BJ (cell line): Measurements from ENCODE around the gene C1QTNF12. TPM values are rescaled to one million over a fixed set of nuclear protein-coding genes. Genes with fewer than 3 reads are reported as not detected.

Experiments used
- CTCF ChIA-PET: fragments of 350-600 bp; formaldehyde crosslinking; extraction: SDS; loops from one replicate; lab custom pipeline; 2021; ENCODE audit warnings: antibody characterized with exemption, inconsistent platforms; lab: Yijun Ruan, JAX
- POLR2A ChIA-PET: fragments of 300-600 bp; sonication (Branson Sonifier 250); formaldehyde crosslinking; extraction: SDS; loops from one replicate; lab custom pipeline; 2021; ENCODE audit warnings: antibody characterized with exemption; lab: Charles Lee
- DNase-seq: peaks from one replicate; pipeline ENCODE4 v3.0.0-alpha.2; 2011; ENCODE audit warnings: low read depth
- H3K27me3 ChIP-seq: 2 replicates; pipeline ENCODE4 v1.6.0; 2011; ENCODE audit warnings: low read length; ENCODE audit not compliant: control insufficient read depth, insufficient read depth
- H3K36me3 ChIP-seq: 2 replicates; pipeline ENCODE4 v1.5.1; 2011; ENCODE audit warnings: low read length; ENCODE audit not compliant: control insufficient read depth, insufficient read depth
- H3K4me3 ChIP-seq: 2 replicates; pipeline ENCODE4 v1.5.1; 2011; ENCODE audit warnings: low read depth, mild to moderate bottlenecking, control low read depth, low read length
- polyA plus RNA-seq: library from polyadenylated mRNA; depleted of rRNA; stranded (reverse); fragments of >200 nt; gene quantifications from 2 replicates; pipeline ENCODE4 v1.2.3, GENCODE V29; 2011
- TF ChIP-seq, protein P1 (sequence below): IDR thresholded peaks from 2 replicates; pipeline ENCODE4 v1.5.1; 2011; ENCODE audit warnings: low read depth, mild to moderate bottlenecking, control low read depth, inconsistent platforms, low read length, moderate library complexity; ENCODE audit not compliant: insufficient read depth

Gene C1QTNF12
- polyA plus RNA-seq, 1 experiment, result 0.42 TPM

DNA sequence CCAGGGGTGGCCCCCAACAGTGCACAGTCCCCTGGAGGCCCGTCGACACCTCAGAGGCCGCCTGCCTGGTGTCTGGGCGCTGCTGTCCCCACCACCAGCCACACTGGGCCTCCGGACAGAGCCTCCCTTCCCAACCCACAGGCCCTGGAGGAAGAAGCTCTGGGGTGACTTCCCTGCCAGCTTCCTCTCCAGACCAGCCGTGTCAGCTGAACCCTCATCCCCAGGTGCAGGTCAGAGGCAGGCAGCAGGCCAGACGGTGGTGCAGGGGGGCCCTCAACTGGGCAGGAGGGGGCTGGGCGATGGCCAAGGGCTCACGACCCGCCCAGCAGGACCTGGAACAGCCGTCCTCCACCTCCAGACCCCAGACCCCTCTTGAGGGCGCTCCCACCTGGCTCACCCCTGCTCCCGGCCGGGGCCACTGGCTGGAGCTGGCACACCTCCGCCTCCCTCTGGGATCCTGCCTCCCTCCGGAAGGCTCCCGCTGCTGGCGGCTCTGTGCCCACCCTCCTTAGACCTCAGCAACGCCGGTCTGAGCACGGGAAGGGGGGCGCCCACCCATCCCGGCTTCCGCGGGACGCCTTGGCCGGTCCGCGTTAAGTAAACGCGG lies 40.6 kb downstream of the C1QTNF12 start:
- Histone ChIP-seq H3K36me3 (no peaks in the 10 kb centered on the region), H3K27me3 (peaks cover 2% of the 10 kb centered on the region; the same call in 1 of the 2 replicates), H3K4me3 (no peak overlapping the region)
- no peak for DNase-seq
- POLR2A ChIA-PET, result no interaction called here
- TF ChIP-seq, protein P1, sequence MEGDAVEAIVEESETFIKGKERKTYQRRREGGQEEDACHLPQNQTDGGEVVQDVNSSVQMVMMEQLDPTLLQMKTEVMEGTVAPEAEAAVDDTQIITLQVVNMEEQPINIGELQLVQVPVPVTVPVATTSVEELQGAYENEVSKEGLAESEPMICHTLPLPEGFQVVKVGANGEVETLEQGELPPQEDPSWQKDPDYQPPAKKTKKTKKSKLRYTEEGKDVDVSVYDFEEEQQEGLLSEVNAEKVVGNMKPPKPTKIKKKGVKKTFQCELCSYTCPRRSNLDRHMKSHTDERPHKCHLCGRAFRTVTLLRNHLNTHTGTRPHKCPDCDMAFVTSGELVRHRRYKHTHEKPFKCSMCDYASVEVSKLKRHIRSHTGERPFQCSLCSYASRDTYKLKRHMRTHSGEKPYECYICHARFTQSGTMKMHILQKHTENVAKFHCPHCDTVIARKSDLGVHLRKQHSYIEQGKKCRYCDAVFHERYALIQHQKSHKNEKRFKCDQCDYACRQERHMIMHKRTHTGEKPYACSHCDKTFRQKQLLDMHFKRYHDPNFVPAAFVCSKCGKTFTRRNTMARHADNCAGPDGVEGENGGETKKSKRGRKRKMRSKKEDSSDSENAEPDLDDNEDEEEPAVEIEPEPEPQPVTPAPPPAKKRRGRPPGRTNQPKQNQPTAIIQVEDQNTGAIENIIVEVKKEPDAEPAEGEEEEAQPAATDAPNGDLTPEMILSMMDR, result no peak
- CTCF ChIA-PET, result interaction anchor here (0.6 to 0.7 kb wide), 2 partner anchors 24 to 206 kb away, joined by 3 read pairs; partner anchors contain the start of gene HES4

- TF ChIP-seq, protein P1, result no peak
- no peaks in the 10 kb centered on the region for H3K36me3 ChIP-seq
- no peak overlapping the region for H3K4me3 ChIP-seq
- DNase-seq, result no peak
- CTCF ChIA-PET, result interaction anchor here (0.7 kb wide), 1 partner anchor 25 kb away, joined by 3 read pairs; no protein-coding TSS in a partner anchor
- peaks cover 2% of the 10 kb centered on the region; the same call in 1 of the 2 replicates for H3K27me3 ChIP-seq
- POLR2A ChIA-PET, result no interaction called here
Measured at GRCh38 chr1:1204998-1205768, 41.3 kb downstream of the C1QTNF12 start.

- Histone ChIP-seq H3K36me3 (no peaks in the 10 kb centered on the region), H3K27me3 (peaks cover 2% of the 10 kb centered on the region; the same call in 1 of the 2 replicates), H3K4me3 (no peak overlapping the region)
- no peak for DNase-seq
- CTCF ChIA-PET, result no interaction called here
- POLR2A ChIA-PET, result no interaction called here
- TF ChIP-seq, protein P1, result no peak
Measured at GRCh38 chr1:1204425-1204920, 42.0 kb downstream of the C1QTNF12 start.

GRCh38 chr1:1203561-1204424 lies 42.7 kb downstream of the C1QTNF12 start:
- TF ChIP-seq, protein P1, result no peak
- ChIA-PET CTCF (no interaction called here), POLR2A (no interaction called here)
- Histone ChIP-seq H3K27me3 (peaks cover 2% of the 10 kb centered on the region; the same call in 1 of the 2 replicates), H3K4me3 (no peak overlapping the region), H3K36me3 (no peaks in the 10 kb centered on the region)
- no peak for DNase-seq
